A549 treated with CpdA at 1 μM for 4 hours (cell line): ENCODE results near the gene TLR2. TPM values are rescaled to one million over a fixed set of nuclear protein-coding genes. Genes with fewer than 3 reads are reported as not detected.

ENCODE experiments used
- total RNA-seq: library from RNA; stranded (reverse); fragments of 200-300 nt; extraction: Qiagen RNA extraction; gene quantifications from 5 replicates; pipeline ENCODE4 v1.2.3, GENCODE V29; 2022; ENCODE audit warnings: low read depth

TLR2 gene
- 0.12 to 0.18 TPM (median 0.14 TPM) in 4 of 5 replicates, not detected in the other for total RNA-seq

GRCh38 chr4:153684182-153684970 lies at the start of gene TLR2:
TLR2 (plus strand) TSS chr4:153684280; CDS start chr4:153702908, 18,628 bp downstream.

Other genes starting within 250 kb of the TLR2 start
- 3.7 to 5.9 TPM (median 5.2 TPM) in 5 replicates for gene TMEM131L, start 217.9 kb upstream of the TLR2 start, total RNA-seq
- gene RNF175, start 75.7 kb downstream of the TLR2 start, total RNA-seq: not detected in 5 replicates
- not detected in 5 replicates for gene SFRP2, start 104.8 kb downstream of the TLR2 start, total RNA-seq